HCT116 (cell line): ENCODE data around the gene C4BPA. TPM values are rescaled to one million over a fixed set of nuclear protein-coding genes. Genes with fewer than 3 reads are reported as not detected.

Source experiments
- ATAC-seq: fragments of 200-7000 bp; cut with Tn5 transposase; 2 replicates; pipeline ENCODE4 v1.9.1; 2020; ENCODE audit warnings: mild to moderate bottlenecking, moderate library complexity
- BruUV-seq: library from RNA; stranded (reverse); fragments of 400-500 nt; replicated peaks from 2 replicates; lab custom pipeline; 2021; lab: Mats Ljungman, UMichigan
- CTCF ChIA-PET: fragments of 300-600 bp; sonication (Branson Sonifier 250); formaldehyde crosslinking; loops from one replicate; lab custom pipeline; 2021; ENCODE audit warnings: antibody characterized with exemption; lab: Charles Lee
- POLR2A ChIA-PET: fragments of 300-600, 350-600 bp; sonication (Branson Sonifier 250); formaldehyde crosslinking; loops from one replicate; lab custom pipeline; 2021; ENCODE audit warnings: antibody characterized with exemption; lab: Charles Lee
- RAD21 ChIA-PET, 2 experiments: fragments of 300-600 bp; sonication (Branson Sonifier 250); formaldehyde crosslinking; loops; one replicate each; lab custom pipeline; 2023; ENCODE audit warnings: low total read pairs in 2 of 2; ENCODE audit not compliant: uncharacterized antibody in 2 of 2, unreplicated experiment in 2 of 2, low non-redundant PET in 1 of 2; lab: Charles Lee
- DNase-seq: peaks from one replicate; pipeline ENCODE4 v3.0.0-alpha.2; 2010; ENCODE audit warnings: low read depth, low spot score
- H2AFZ ChIP-seq: fragments of 200-600 bp; shearing (Covaris generic), sonication (generic); 2 replicates; pipeline ENCODE4 v1.6.1; 2017; ENCODE audit warnings: low read depth, mixed run types, mixed read lengths, antibody characterized with exemption, low read length; ENCODE audit not compliant: poor library complexity, severe bottlenecking
- H3K27ac ChIP-seq: 2 replicates; pipeline ENCODE4 v1.5.1; 2012; ENCODE audit warnings: low read depth, low read length
- H3K27me3 ChIP-seq: fragments of 200-600 bp; sonication (generic); 2 replicates; pipeline ENCODE4 v1.6.1; 2016; ENCODE audit warnings: mixed run types, low read length, mixed read lengths; ENCODE audit not compliant: insufficient read depth
- H3K36me3 ChIP-seq, 2 experiments: fragments of 200-500 bp in 1 of 2; fragments of 200-600 bp in 1 of 2; sonication (Bioruptor generic) in 1 of 2; sonication (generic) in 1 of 2; 2 replicates each; pipeline versions ENCODE4 v1.5.1 to v1.6.1; 2014 to 2016; ENCODE audit warnings: low read length in 2 of 2, inconsistent platforms in 1 of 2, mixed read lengths in 1 of 2, mixed run types in 1 of 2; ENCODE audit not compliant: insufficient read depth in 2 of 2, control insufficient read depth in 1 of 2
- H3K4me1 ChIP-seq, 2 experiments: fragments of 200-600 bp in 1 of 2; sonication (generic) in 1 of 2; 2 replicates each; pipeline versions ENCODE4 v1.5.1 to v1.6.1; 2012 to 2017; ENCODE audit warnings: low read length in 2 of 2, inconsistent platforms in 1 of 2, mild to moderate bottlenecking in 1 of 2, mixed read lengths in 1 of 2, mixed run types in 1 of 2, moderate library complexity in 1 of 2; ENCODE audit not compliant: insufficient read depth in 2 of 2, control insufficient read depth in 1 of 2
- H3K4me2 ChIP-seq: fragments of 200-600 bp; sonication (generic); 2 replicates; pipeline ENCODE4 v1.6.1; 2017; ENCODE audit warnings: mixed run types, low read length, mixed read lengths
- H3K4me3 ChIP-seq, 2 experiments: fragments of 200-600 bp in 1 of 2; sonication (generic) in 1 of 2; replicated peaks in 1 of 2; 2 replicates each; pipeline ENCODE4 v1.5.1; 2011 to 2016; ENCODE audit warnings: low read length in 2 of 2, control low read depth in 1 of 2, low read depth in 1 of 2, mild to moderate bottlenecking in 1 of 2, mixed read lengths in 1 of 2, mixed run types in 1 of 2
- H3K79me2 ChIP-seq: fragments of 200-600 bp; sonication (generic); 2 replicates; pipeline ENCODE4 v1.6.1; 2017; ENCODE audit warnings: mild to moderate bottlenecking, mixed run types, low read length, moderate library complexity, mixed read lengths; ENCODE audit not compliant: insufficient read depth
- H3K9ac ChIP-seq: fragments of 200-600 bp; sonication (generic); 2 replicates; pipeline ENCODE4 v1.6.1; 2016; ENCODE audit warnings: low read length, mixed read lengths
- H3K9me2 ChIP-seq: fragments of 200-600 bp; sonication (generic), shearing (Covaris generic); 2 replicates; pipeline ENCODE4 v1.6.1; 2017; ENCODE audit warnings: mixed run types, mild to moderate bottlenecking, moderate library complexity; ENCODE audit not compliant: insufficient read depth
- H3K9me3 ChIP-seq, 2 experiments: fragments of 200-500 bp in 1 of 2; fragments of 200-600 bp in 1 of 2; sonication (Bioruptor generic) in 1 of 2; sonication (generic) in 1 of 2; 2 replicates each; pipeline ENCODE4 v1.6.1; 2014 to 2017; ENCODE audit warnings: low read length in 2 of 2, mixed read lengths in 2 of 2, inconsistent platforms in 1 of 2, low read depth in 1 of 2, mild to moderate bottlenecking in 1 of 2, mixed run types in 1 of 2, moderate library complexity in 1 of 2; ENCODE audit not compliant: control insufficient read depth in 1 of 2, insufficient read depth in 1 of 2
- H4K20me1 ChIP-seq: fragments of 200-600 bp; sonication (generic), shearing (Covaris generic); 2 replicates; pipeline ENCODE4 v1.6.1; 2017; ENCODE audit warnings: mixed run types, mild to moderate bottlenecking, moderate library complexity; ENCODE audit not compliant: insufficient read depth
- CBX3 ChIP-seq: IDR thresholded peaks from 2 replicates; pipeline ENCODE4 v1.6.1; 2012; ENCODE audit warnings: low read depth
- EGR1 ChIP-seq: IDR thresholded peaks from 2 replicates; pipeline ENCODE4 v1.6.1; 2012; ENCODE audit warnings: low read depth
- ELF1 ChIP-seq: IDR thresholded peaks from 2 replicates; pipeline ENCODE4 v1.6.1; 2012; ENCODE audit warnings: low read depth, borderline replicate concordance
- EZH2 ChIP-seq: fragments of 200-600 bp; sonication (generic); IDR thresholded peaks from 2 replicates; pipeline ENCODE4 v1.6.1; 2017; ENCODE audit warnings: antibody characterized with exemption, mixed run types
- EZH2phosphoT487 ChIP-seq: fragments of 200-600 bp; IDR thresholded peaks from 2 replicates; pipeline ENCODE4 v1.6.1; 2018; ENCODE audit warnings: antibody characterized with exemption, borderline replicate concordance
- FOSL1 ChIP-seq: IDR thresholded peaks from 2 replicates; pipeline ENCODE4 v1.6.1; 2012; ENCODE audit warnings: low read depth
- JUND ChIP-seq: IDR thresholded peaks from 2 replicates; pipeline ENCODE4 v1.6.1; 2012
- POLR2A ChIP-seq: IDR thresholded peaks from 2 replicates; pipeline ENCODE4 v1.7.0; 2011; ENCODE audit warnings: borderline replicate concordance; ENCODE audit not compliant: insufficient read depth, insufficient read length; ENCODE audit errors: extremely low read depth
- RAD21 ChIP-seq: IDR thresholded peaks from 2 replicates; pipeline ENCODE4 v1.6.1; 2012; ENCODE audit warnings: low read depth, mild to moderate bottlenecking
- SP1 ChIP-seq: IDR thresholded peaks from 2 replicates; pipeline ENCODE4 v1.6.1; 2012; ENCODE audit warnings: low read depth
- SRF ChIP-seq: IDR thresholded peaks from 2 replicates; pipeline ENCODE4 v1.6.1; 2012; ENCODE audit warnings: low read depth
- YY1 ChIP-seq: IDR thresholded peaks from 2 replicates; pipeline ENCODE4 v1.6.1; 2011; ENCODE audit warnings: low read length, low read depth, moderate library complexity, mild to moderate bottlenecking; ENCODE audit not compliant: insufficient replicate concordance; ENCODE audit errors: extremely low read depth
- ZFX ChIP-seq: fragments of 450-650 bp; IDR thresholded peaks from 2 replicates; pipeline ENCODE4 v1.6.1; 2017
- ZNF274 ChIP-seq: fragments of 200-500 bp; sonication (Bioruptor generic); IDR thresholded peaks from 2 replicates; pipeline ENCODE4 v1.6.1; 2014; ENCODE audit warnings: mild to moderate bottlenecking, low read depth, low read length, inconsistent platforms
- intact Hi-C: fragments of 100-400 bp; cut with micrococcal nuclease; formaldehyde crosslinking; loops from 2 replicates; pipeline ENCODE4 v1.10.0; 2022
- total RNA-seq: library from RNA; stranded (reverse); gene quantifications from one replicate; pipeline ENCODE4 v1.2.1, GENCODE V29; 2021; ENCODE audit not compliant: unreplicated experiment
- TF ChIP-seq, protein P1 (sequence below): IDR thresholded peaks from 2 replicates; pipeline ENCODE4 v1.6.1; 2012; ENCODE audit warnings: low read depth
- TF ChIP-seq, protein P2 (sequence below): IDR thresholded peaks from 2 replicates; pipeline ENCODE4 v1.6.1; 2012
- TF ChIP-seq, protein P3 (sequence below): IDR thresholded peaks from 2 replicates; pipeline ENCODE4 v1.6.1; 2012

Gene C4BPA
- total RNA-seq, 1 experiment from 2014 or later, result 0.32 TPM

DNA sequence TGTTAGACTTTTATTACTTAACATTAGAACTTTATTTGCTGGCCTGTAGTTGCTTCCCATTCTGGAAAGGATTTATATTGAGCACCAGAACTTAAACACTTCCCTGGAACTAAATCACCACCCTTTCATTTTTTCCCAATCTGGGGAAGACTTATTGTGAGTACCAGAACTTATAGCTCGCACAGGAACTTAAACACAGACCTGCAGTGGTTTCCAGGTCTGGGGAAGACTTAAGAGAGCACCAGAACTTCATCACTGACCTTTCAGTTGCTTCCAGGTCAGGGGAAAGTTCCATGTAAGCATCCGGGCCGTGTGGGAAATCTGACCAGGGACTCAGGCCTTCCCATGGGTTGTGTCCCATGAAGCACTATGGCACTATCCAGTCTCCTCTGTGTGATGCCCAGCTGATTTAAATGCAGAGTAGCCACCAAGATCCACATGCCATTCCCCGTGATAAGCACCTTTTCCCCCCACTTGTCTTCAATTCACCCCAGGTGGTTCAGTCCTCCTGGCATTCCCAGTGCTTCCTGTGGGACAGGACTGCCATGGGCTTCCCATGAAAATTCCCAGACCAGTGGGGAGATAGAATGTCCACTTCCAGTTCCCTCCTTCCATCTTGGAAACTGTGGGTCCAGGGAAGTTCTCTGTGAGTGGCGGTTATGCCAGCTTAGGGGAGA lies 48.9 kb downstream of the C4BPA start (continued):
- TF ChIP-seq, protein P1, sequence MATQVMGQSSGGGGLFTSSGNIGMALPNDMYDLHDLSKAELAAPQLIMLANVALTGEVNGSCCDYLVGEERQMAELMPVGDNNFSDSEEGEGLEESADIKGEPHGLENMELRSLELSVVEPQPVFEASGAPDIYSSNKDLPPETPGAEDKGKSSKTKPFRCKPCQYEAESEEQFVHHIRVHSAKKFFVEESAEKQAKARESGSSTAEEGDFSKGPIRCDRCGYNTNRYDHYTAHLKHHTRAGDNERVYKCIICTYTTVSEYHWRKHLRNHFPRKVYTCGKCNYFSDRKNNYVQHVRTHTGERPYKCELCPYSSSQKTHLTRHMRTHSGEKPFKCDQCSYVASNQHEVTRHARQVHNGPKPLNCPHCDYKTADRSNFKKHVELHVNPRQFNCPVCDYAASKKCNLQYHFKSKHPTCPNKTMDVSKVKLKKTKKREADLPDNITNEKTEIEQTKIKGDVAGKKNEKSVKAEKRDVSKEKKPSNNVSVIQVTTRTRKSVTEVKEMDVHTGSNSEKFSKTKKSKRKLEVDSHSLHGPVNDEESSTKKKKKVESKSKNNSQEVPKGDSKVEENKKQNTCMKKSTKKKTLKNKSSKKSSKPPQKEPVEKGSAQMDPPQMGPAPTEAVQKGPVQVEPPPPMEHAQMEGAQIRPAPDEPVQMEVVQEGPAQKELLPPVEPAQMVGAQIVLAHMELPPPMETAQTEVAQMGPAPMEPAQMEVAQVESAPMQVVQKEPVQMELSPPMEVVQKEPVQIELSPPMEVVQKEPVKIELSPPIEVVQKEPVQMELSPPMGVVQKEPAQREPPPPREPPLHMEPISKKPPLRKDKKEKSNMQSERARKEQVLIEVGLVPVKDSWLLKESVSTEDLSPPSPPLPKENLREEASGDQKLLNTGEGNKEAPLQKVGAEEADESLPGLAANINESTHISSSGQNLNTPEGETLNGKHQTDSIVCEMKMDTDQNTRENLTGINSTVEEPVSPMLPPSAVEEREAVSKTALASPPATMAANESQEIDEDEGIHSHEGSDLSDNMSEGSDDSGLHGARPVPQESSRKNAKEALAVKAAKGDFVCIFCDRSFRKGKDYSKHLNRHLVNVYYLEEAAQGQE, result no peak
- no peak for TF ChIP-seq EZH2
- TF ChIP-seq, protein P2, sequence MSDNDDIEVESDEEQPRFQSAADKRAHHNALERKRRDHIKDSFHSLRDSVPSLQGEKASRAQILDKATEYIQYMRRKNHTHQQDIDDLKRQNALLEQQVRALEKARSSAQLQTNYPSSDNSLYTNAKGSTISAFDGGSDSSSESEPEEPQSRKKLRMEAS, result peak; percentile 64; the same call in 1 of the 2 replicates
- peak; percentile 32; the same call in 1 of the 2 replicates for TF ChIP-seq ZFX
- TF ChIP-seq JUND, result peak; percentile 69
- TF ChIP-seq EZH2phosphoT487, result no peak
- TF ChIP-seq ZNF274, result no peak
- peak; percentile 72 for TF ChIP-seq POLR2A

DNA sequence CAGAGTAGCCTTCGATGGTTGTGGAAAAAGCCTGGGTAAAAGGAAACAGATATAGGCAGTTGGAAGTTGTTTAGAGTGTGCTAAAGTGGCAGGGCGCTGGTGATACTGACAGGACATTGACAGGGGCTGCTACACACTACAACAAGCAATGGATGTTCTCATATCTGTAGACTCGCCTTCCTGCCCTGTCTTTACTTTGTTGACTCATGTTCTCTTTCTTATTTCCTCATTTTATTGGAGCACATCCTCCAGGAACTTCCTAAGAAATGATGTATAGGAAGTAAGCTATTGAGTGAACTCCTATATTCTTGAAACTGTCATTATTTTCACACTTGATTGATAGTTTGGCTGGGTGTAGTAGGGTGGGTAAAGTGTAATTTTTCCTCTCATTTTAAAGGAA lies 51.0 kb downstream of the C4BPA start:
- Histone ChIP-seq H3K4me2 (no peak overlapping the region), H2AFZ (no peak overlapping the region), H3K27ac (no peak overlapping the region), H3K9me2 (no peaks in the 10 kb centered on the region), H3K4me1 (peaks cover 2% of the 10 kb centered on the region in 2 experiments; a peak in 1 of 4 replicates), H3K27me3 (no peaks in the 10 kb centered on the region), H3K4me3 (no peak overlapping the region), H3K9me3 (no peaks in the 10 kb centered on the region), H3K79me2 (peaks cover 10% of the 10 kb centered on the region; the same call in 1 of the 2 replicates), H3K9ac (no peak overlapping the region), H4K20me1 (no peaks in the 10 kb centered on the region)
- CTCF ChIA-PET, result no interaction called here
- BruUV-seq, result no TSS peak
- ATAC-seq (no peak), DNase-seq (no peak)
- POLR2A ChIA-PET, result interaction anchor here (1.5 kb wide), 1 partner anchor 166 kb away, joined by 4 read pairs; the partner anchor contains the start of gene CD55
- RAD21 ChIA-PET, result no interaction called here
- TF ChIP-seq RAD21, result no peak
- TF ChIP-seq SP1, result no peak
- TF ChIP-seq YY1, result no peak
- no peak for TF ChIP-seq ZFX
- TF ChIP-seq EGR1, result no peak
- no peak for TF ChIP-seq FOSL1
- TF ChIP-seq CBX3, result no peak
- TF ChIP-seq, protein P2, result no peak
- no peak for TF ChIP-seq ELF1
- TF ChIP-seq, protein P3, sequence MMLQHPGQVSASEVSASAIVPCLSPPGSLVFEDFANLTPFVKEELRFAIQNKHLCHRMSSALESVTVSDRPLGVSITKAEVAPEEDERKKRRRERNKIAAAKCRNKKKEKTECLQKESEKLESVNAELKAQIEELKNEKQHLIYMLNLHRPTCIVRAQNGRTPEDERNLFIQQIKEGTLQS, result no peak
- TF ChIP-seq EZH2phosphoT487, result no peak
- TF ChIP-seq SRF, result no peak
- TF ChIP-seq, all 23 proteins: peak for 0
- intact Hi-C loops, result loop anchor here (10.0 kb wide), 1 partner anchor 250 kb away; no protein-coding TSS in a partner anchor
- no peaks in the 10 kb centered on the region for H3K36me3 ChIP-seq
